Endothelial cell (in vitro differentiated cells): ENCODE data around the gene ANKMY1. TPM values are rescaled to one million over a fixed set of nuclear protein-coding genes. Genes with fewer than 3 reads are reported as not detected.
"Not testable (repeated sequence)": the region's sequence is repeated elsewhere in the genome, so short reads cannot be mapped to it uniquely, and the experiment has no call there.

Experiments used
- DNase-seq: peaks from one replicate; pipeline ENCODE4 v3.0.0; 2021; ENCODE audit warnings: low spot score
- H3K27ac Mint-ChIP-seq: one replicate; pipeline ENCODE4 v1.8.0; 2021; ENCODE audit warnings: mixed read lengths, inconsistent platforms; ENCODE audit not compliant: unreplicated experiment
- H3K27me3 Mint-ChIP-seq: one replicate; pipeline ENCODE4 v1.8.0; 2021; ENCODE audit warnings: mild to moderate bottlenecking, moderate library complexity, mixed read lengths, inconsistent platforms; ENCODE audit not compliant: unreplicated experiment
- H3K36me3 Mint-ChIP-seq: one replicate; pipeline ENCODE4 v1.8.0; 2021; ENCODE audit warnings: mild to moderate bottlenecking, low read depth, mixed read lengths, inconsistent platforms; ENCODE audit not compliant: unreplicated experiment
- H3K4me1 Mint-ChIP-seq: one replicate; pipeline ENCODE4 v1.8.0; 2021; ENCODE audit warnings: mild to moderate bottlenecking, mixed read lengths, inconsistent platforms; ENCODE audit not compliant: unreplicated experiment
- H3K4me3 Mint-ChIP-seq: one replicate; pipeline ENCODE4 v1.8.0; 2021; ENCODE audit warnings: mild to moderate bottlenecking, mixed read lengths, inconsistent platforms; ENCODE audit not compliant: unreplicated experiment
- H3K9me3 Mint-ChIP-seq: one replicate; pipeline ENCODE4 v1.8.0; 2021; ENCODE audit warnings: mixed read lengths, inconsistent platforms; ENCODE audit not compliant: unreplicated experiment
- CTCF ChIP-seq: fragments of 200-600 bp; sonication (generic); IDR thresholded peaks from one replicate; pipeline ENCODE4 v1.5.0; 2021; ENCODE audit warnings: antibody characterized with exemption; ENCODE audit not compliant: unreplicated experiment
- total RNA-seq: library from RNA; stranded (reverse); fragmentation: NEBNext Ultra II Directional; extraction: Animal tissue kit (Norgen Biotek cat#: 25700); gene quantifications from one replicate; pipeline ENCODE4 v1.2.1, GENCODE V29; 2021; ENCODE audit not compliant: unreplicated experiment

ANKMY1 gene
- total RNA-seq, 1 donor from 2014 or later = 5.6 TPM

DNA sequence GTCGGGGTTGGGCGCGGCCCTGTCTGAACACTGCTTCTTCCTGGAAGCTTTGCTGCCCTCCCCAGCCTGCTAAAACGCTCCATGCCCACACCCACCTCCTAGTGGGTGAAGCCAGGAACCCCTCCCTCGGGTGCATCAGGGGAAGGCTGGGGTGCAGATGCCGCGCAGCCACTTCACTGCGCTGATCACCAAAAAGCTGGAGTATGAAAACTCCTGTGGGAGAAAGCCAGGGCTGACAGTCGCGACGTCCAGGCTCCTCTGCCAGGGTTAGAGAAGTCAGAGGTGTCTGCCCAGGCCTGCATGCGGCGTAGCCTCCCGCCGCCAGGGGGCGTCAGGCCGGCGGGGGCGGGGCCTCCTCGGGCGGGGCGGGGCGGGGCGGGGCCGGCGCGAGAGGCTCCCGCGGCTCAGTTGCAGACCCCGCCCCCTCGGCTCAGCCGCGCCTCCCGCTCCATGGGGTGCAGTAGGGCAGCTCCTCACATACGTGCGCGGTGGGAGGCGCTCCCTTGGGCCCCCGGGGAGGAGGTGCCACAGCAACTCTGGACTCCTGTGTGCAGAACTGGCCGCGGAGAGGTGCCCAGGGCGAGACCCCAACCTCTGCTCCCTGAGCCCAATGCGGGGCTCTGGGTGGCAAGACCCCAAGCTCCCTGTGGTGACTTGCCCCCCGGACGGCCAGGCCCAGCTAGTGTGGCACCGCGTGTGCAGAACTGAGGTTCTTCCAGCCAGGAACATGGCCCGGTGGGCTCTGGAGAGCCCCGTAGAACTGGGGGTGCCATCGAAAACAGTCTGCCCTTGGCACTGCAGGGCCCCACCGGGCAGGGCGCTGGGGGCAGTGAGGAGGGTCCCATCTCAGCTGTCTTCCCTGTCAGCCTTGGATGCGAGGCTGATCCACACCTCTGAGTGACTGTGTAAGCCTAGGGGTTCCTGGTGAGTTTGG, 8.7 kb upstream of the ANKMY1 start:
- peaks cover 17% of the 10 kb centered on the region for H3K27me3 Mint-ChIP-seq
- no peak overlapping the region for H3K4me3 Mint-ChIP-seq
- no peaks in the 10 kb centered on the region for H3K9me3 Mint-ChIP-seq

DNA sequence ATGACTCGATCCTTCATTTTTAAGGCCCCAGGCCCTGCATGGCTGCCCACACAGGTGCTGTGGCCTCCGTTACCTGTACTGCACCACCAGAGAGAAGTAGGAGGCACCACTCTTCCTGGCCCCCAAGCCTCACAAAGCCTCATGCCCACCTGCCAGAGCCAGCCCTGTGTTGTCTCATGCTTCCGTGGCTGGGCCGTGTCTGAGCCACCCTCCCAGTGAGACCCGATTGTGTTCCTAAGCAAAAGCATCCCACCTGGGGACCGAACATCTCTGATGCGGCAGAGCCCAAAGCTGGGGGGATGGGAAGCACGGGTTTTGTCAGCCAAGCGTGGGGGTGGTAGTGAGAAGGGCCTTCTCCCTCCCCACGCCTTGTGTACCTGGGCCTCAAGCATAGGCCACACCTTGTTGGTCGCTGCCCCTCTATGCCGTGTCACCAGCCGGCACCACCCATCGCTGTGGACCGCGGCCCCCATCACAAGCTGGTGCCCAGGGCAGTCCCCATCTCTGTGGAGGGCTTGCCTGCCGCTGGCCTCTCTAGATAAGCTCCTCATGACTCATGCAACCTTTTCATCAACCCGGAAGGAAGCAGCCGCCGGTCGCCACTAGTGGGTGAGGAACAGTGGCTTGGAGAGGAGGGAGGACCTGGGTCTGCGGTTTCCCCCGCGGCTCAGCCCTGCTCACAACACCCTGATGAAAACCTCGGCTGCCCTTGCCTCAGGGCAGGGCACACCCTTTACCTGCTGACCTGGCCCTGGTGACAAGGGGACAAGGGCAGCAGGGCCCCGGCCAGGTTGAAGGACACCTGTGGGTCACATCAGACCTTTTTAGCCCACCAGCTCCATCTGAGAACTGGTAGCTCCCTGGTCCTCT, 7.8 kb upstream of the ANKMY1 start:
- Mint-ChIP-seq H3K4me1 (peaks cover 12% of the 10 kb centered on the region), H3K9me3 (no peaks in the 10 kb centered on the region), H3K4me3 (no peak overlapping the region), H3K27ac (peak overlapping the region; percentile 5), H3K27me3 (peaks cover 14% of the 10 kb centered on the region), H3K36me3 (peaks cover 6% of the 10 kb centered on the region)
- DNase-seq = peak; percentile 8
- TF ChIP-seq CTCF = no peak

More for the DNA sequence above, 8.7 kb upstream of the ANKMY1 start:
- H3K4me1 Mint-ChIP-seq = peaks cover 13% of the 10 kb centered on the region
- peaks cover 3% of the 10 kb centered on the region for H3K36me3 Mint-ChIP-seq
- TF ChIP-seq CTCF = peak; percentile 97
- peak; percentile 84 for DNase-seq
- H3K27ac Mint-ChIP-seq = no peak overlapping the region

GRCh38 chr2:240564561-240565332, 7.0 kb upstream of the ANKMY1 start:
- TF ChIP-seq CTCF = no peak
- H3K36me3 Mint-ChIP-seq = peaks cover 9% of the 10 kb centered on the region
- DNase-seq = no peak
- peak overlapping the region; percentile 56 for H3K4me3 Mint-ChIP-seq
- H3K27me3 Mint-ChIP-seq = peaks cover 16% of the 10 kb centered on the region
- no peaks in the 10 kb centered on the region for H3K9me3 Mint-ChIP-seq
- H3K4me1 Mint-ChIP-seq = peaks cover 15% of the 10 kb centered on the region
- H3K27ac Mint-ChIP-seq = peak overlapping the region; percentile 5

DNA sequence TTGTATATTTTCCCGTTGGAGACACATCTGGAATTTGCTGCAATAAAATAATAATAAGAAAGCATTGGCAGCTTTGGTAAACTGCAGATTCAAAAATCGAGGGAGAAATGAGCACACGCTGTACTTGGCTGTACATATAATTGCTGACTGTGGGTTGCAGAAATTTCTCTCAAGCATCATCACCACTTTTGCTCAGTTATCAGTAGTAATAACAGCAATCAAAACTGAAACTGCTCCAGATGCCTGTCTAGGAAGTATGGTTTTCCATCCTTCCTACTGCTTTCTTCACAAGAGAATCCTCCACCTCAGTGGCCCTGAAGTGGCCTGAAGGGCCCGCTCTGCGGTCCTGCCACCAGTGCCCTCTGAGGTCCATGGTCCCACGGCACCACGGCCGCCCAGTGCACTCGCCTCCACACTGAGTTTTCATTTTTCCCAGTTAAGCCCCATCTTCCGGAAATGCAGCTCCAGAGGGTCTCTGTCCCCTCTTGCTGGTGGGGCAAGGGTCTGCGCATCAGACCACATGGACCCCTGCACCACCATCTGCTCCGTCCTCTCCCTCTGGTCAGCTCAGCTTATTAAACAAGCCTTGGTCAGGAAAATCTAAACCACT, 6.3 kb upstream of the ANKMY1 start:
- Mint-ChIP-seq H3K4me1 (peaks cover 19% of the 10 kb centered on the region), H3K27me3 (peaks cover 15% of the 10 kb centered on the region), H3K4me3 (peak overlapping the region; percentile 56), H3K9me3 (no peaks in the 10 kb centered on the region), H3K27ac (no peak overlapping the region), H3K36me3 (peaks cover 9% of the 10 kb centered on the region)
- no peak for DNase-seq
- TF ChIP-seq CTCF = no peak

DNA sequence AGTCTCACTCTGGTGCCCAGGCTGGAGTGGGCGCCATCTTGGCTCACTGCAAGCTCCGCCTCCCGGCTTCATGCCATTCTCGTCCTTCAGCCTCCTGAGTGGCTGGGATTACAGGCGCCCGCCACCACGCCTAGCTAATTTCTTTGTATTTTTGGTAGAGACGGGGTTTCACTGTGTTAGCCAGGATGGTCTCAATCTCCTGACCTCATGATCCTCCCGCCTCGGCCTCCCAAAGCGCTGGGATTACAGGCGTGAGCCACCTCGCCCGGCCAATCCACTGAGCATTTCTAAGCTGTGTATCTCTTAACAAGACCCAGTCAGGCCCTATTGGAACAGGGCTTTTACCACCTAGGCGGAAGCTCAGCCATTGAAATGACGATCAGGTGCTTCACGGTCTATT, 5.4 kb upstream of the ANKMY1 start:
- peaks cover 20% of the 10 kb centered on the region for H3K27me3 Mint-ChIP-seq
- H3K4me1 Mint-ChIP-seq = peaks cover 19% of the 10 kb centered on the region
- not testable (repeated sequence) for H3K9me3 Mint-ChIP-seq, DNase-seq, H3K4me3 Mint-ChIP-seq, H3K27ac Mint-ChIP-seq, H3K36me3 Mint-ChIP-seq
